PC-9 (cell line): ENCODE data around the gene ADAMTSL2. TPM values are rescaled to one million over a fixed set of nuclear protein-coding genes. Genes with fewer than 3 reads are reported as not detected.

Experiments used
- BruUV-seq: library from RNA; stranded (reverse); fragments of 400-500 nt; replicated peaks from 2 replicates; lab custom pipeline; 2021; lab: Mats Ljungman, UMichigan
- CTCF ChIA-PET: fragments of 300-600 bp; sonication (Branson Sonifier 250); formaldehyde crosslinking; loops from one replicate; lab custom pipeline; 2022; ENCODE audit warnings: antibody characterized with exemption; lab: Charles Lee
- POLR2A ChIA-PET: fragments of 300-600 bp; sonication (Branson Sonifier 250); formaldehyde crosslinking; loops from one replicate; lab custom pipeline; 2022; ENCODE audit warnings: antibody characterized with exemption; ENCODE audit not compliant: unreplicated experiment; lab: Charles Lee
- DNase-seq, 2 experiments: peaks; one replicate each; pipeline versions ENCODE4 v3.0.0 to v3.0.0-alpha.2; 2015 to 2022; ENCODE audit warnings: mixed read lengths in 1 of 2
- H2AFZ ChIP-seq: fragments of 200-600 bp; sonication (generic); 2 replicates; pipeline ENCODE4 v1.8.1; 2017; ENCODE audit warnings: antibody characterized with exemption
- H3F3A ChIP-seq: fragments of 200-600 bp; sonication (generic); 2 replicates; pipeline ENCODE4 v1.8.1; 2017; ENCODE audit warnings: antibody characterized with exemption, mild to moderate bottlenecking, low read depth; ENCODE audit not compliant: insufficient read depth
- H3K27ac ChIP-seq: fragments of 200-600 bp; sonication (generic); 2 replicates; pipeline ENCODE4 v1.6.1; 2016; ENCODE audit warnings: mixed run types
- H3K27me3 ChIP-seq: fragments of 200-600 bp; sonication (generic); 2 replicates; pipeline ENCODE4 v1.6.1; 2016; ENCODE audit warnings: low read depth, mixed run types; ENCODE audit not compliant: insufficient read depth
- H3K36me3 ChIP-seq: fragments of 200-600 bp; sonication (generic); 2 replicates; pipeline ENCODE4 v1.6.1; 2016; ENCODE audit warnings: low read depth, mixed run types
- H3K4me1 ChIP-seq: fragments of 200-600 bp; sonication (generic); replicated peaks from 2 replicates; pipeline ENCODE4 v1.6.1; 2016; ENCODE audit warnings: mixed run types; ENCODE audit not compliant: insufficient read depth
- H3K4me2 ChIP-seq: fragments of 200-600 bp; sonication (generic); 2 replicates; pipeline ENCODE4 v1.6.1; 2017; ENCODE audit warnings: mixed run types
- H3K4me3 ChIP-seq: fragments of 200-600 bp; sonication (generic); 2 replicates; pipeline ENCODE4 v1.6.1; 2016; ENCODE audit warnings: mixed run types
- H3K79me2 ChIP-seq: fragments of 200-600 bp; sonication (generic); 2 replicates; pipeline ENCODE4 v1.6.1; 2017; ENCODE audit warnings: low read depth, mixed run types
- H3K9me2 ChIP-seq: fragments of 200-600 bp; sonication (generic); 2 replicates; pipeline ENCODE4 v1.8.1; 2017; ENCODE audit warnings: mild to moderate bottlenecking; ENCODE audit not compliant: insufficient read depth
- H3K9me3 ChIP-seq: fragments of 200-600 bp; sonication (generic); 2 replicates; pipeline ENCODE4 v1.8.1; 2016; ENCODE audit warnings: low read depth; ENCODE audit not compliant: insufficient read depth
- H4K20me1 ChIP-seq: fragments of 200-600 bp; sonication (generic); 2 replicates; pipeline ENCODE4 v1.8.1; 2017; ENCODE audit not compliant: insufficient read depth
- EZH2 ChIP-seq: fragments of 200-600 bp; sonication (generic); IDR thresholded peaks from 2 replicates; pipeline ENCODE4 v1.8.0; 2017; ENCODE audit warnings: antibody characterized with exemption, low read depth
- intact Hi-C: fragments of 100-400 bp; cut with micrococcal nuclease; formaldehyde crosslinking; loops from one replicate; pipeline ENCODE4 v1.10.0; 2022; ENCODE audit not compliant: unreplicated experiment
- total RNA-seq: library from RNA; stranded (reverse); gene quantifications from 2 replicates; pipeline ENCODE4 v1.2.3, GENCODE V29; 2021
- TF ChIP-seq, protein P1 (sequence below): fragments of 200-600 bp; sonication (generic); conservative IDR thresholded peaks from 2 replicates; pipeline ENCODE4 v1.6.1; 2017; ENCODE audit warnings: mixed run types, antibody characterized with exemption, mild to moderate bottlenecking, moderate library complexity

Gene ADAMTSL2
- total RNA-seq, 1 experiment from 2014 or later, result 0.39 TPM

DNA sequence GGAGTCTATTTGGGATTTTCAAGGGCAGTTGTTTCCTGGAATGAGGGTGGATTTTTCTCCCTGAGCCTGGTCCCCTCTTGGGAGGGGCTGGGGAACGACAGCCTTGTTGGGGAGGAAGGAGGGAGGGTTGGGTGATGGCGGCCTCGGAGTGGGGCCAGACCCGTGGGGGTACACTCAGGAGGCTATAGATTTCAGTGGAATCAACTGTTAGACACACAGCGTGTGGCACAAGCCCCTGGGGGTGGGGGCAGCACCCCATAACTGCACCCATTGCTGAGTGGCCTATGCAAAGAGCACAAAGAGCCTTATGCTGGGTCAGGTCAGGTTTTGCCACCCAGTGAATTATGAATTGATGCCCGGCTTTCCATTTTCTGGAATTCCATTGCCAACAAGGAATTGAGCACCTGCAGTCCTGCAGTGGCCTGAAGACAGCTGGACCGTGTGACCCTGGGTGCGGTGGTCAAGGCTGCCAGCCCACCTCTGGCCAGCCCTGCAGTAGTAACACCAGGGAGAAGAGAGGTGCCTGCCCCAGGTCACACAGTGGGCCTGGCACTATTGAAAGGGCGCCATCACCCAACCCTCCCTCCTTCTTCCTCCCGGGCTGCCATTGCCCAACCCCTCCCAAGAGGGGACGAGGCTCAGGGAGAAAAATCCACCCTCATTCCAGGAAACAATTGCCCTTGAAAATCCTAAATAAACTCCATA lies 18.1 kb upstream of the ADAMTSL2 start:
- H3K9me2 ChIP-seq, result no peaks in the 10 kb centered on the region
- H2AFZ ChIP-seq, result no peak overlapping the region
- no peaks in the 10 kb centered on the region for H3K9me3 ChIP-seq
- H3K36me3 ChIP-seq, result no peaks in the 10 kb centered on the region
- no peak overlapping the region for H3K4me2 ChIP-seq
- H4K20me1 ChIP-seq, result no peaks in the 10 kb centered on the region; the same call in 1 of the 2 replicates
- H3K27me3 ChIP-seq, result peaks cover 81% of the 10 kb centered on the region
- DNase-seq, result no peak
- H3F3A ChIP-seq, result peaks cover 9% of the 10 kb centered on the region; the same call in 1 of the 2 replicates
- H3K4me1 ChIP-seq, result no peaks in the 10 kb centered on the region
- TF ChIP-seq, protein P1, sequence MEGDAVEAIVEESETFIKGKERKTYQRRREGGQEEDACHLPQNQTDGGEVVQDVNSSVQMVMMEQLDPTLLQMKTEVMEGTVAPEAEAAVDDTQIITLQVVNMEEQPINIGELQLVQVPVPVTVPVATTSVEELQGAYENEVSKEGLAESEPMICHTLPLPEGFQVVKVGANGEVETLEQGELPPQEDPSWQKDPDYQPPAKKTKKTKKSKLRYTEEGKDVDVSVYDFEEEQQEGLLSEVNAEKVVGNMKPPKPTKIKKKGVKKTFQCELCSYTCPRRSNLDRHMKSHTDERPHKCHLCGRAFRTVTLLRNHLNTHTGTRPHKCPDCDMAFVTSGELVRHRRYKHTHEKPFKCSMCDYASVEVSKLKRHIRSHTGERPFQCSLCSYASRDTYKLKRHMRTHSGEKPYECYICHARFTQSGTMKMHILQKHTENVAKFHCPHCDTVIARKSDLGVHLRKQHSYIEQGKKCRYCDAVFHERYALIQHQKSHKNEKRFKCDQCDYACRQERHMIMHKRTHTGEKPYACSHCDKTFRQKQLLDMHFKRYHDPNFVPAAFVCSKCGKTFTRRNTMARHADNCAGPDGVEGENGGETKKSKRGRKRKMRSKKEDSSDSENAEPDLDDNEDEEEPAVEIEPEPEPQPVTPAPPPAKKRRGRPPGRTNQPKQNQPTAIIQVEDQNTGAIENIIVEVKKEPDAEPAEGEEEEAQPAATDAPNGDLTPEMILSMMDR, result no peak
- TF ChIP-seq EZH2, result no peak
- no TSS peak for BruUV-seq
- CTCF ChIA-PET, result no interaction called here
- no peaks in the 10 kb centered on the region for H3K79me2 ChIP-seq
- POLR2A ChIA-PET, result no interaction called here
- intact Hi-C loops, result no loop called here
- H3K4me3 ChIP-seq, result no peak overlapping the region
- no peak overlapping the region for H3K27ac ChIP-seq

DNA sequence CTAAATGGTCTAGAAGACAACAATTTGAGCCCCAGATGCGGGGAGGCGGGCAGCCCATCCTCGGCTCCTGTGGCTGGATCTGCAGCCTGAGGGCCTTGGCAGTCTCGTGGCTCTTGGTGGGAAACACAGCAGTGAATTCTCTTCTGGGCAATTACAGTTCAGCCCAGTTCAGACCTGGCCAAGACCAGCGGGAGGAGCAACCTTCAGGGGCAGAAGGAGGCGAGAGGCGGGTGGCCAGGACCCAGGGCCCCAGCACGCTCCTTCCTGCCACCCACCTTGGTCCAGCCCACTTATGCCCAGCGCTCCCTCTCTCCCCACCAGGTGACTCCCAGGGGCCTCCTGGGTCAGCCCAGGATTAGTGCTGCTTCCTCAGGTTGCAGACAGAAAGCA lies 17.5 kb upstream of the ADAMTSL2 start:
- no peak overlapping the region for H3K4me3 ChIP-seq
- no peaks in the 10 kb centered on the region for H3K4me1 ChIP-seq
- no TSS peak for BruUV-seq
- ChIA-PET POLR2A (no interaction called here), CTCF (no interaction called here)
- H3K27me3 ChIP-seq, result peaks cover 87% of the 10 kb centered on the region
- H3K36me3 ChIP-seq, result no peaks in the 10 kb centered on the region
- no peak overlapping the region for H3K4me2 ChIP-seq
- no peaks in the 10 kb centered on the region; the same call in 1 of the 2 replicates for H4K20me1 ChIP-seq
- H3K79me2 ChIP-seq, result no peaks in the 10 kb centered on the region
- DNase-seq, result no peak
- TF ChIP-seq, protein P1, result no peak
- no peak for TF ChIP-seq EZH2
- H3F3A ChIP-seq, result peaks cover 6% of the 10 kb centered on the region; the same call in 1 of the 2 replicates
- intact Hi-C loops, result no loop called here
- no peak overlapping the region for H3K27ac ChIP-seq
- H3K9me2 ChIP-seq, result no peaks in the 10 kb centered on the region
- H3K9me3 ChIP-seq, result no peaks in the 10 kb centered on the region
- no peak overlapping the region for H2AFZ ChIP-seq

DNA sequence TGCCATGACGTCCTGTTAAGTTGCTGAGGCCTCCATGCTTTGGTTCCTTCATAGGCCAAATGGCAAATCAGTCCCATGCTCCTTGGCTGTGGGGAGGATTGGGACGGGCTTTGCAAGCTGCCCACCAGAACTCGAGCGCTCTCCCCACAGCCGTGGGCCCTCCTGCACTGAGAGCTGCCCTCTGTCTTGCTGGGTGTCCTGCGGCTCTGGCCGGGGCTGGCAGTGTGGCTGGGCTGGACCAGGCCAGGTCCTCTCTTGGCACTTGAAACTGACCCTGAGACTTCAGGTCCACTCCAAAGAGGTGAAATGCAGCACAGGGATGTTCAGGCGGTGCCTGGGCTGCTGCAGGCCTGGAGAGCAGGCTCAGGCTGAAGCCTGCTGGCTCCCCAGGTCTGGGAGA lies 16.8 kb upstream of the ADAMTSL2 start:
- H3K9me3 ChIP-seq, result no peaks in the 10 kb centered on the region
- H3K9me2 ChIP-seq, result no peaks in the 10 kb centered on the region
- no peak for DNase-seq
- intact Hi-C loops, result no loop called here
- H3K27ac ChIP-seq, result no peak overlapping the region
- H4K20me1 ChIP-seq, result no peaks in the 10 kb centered on the region; the same call in 1 of the 2 replicates
- no peaks in the 10 kb centered on the region for H3F3A ChIP-seq
- TF ChIP-seq EZH2, result no peak
- TF ChIP-seq, protein P1, result no peak
- H3K4me3 ChIP-seq, result no peak overlapping the region
- BruUV-seq, result no TSS peak
- no peaks in the 10 kb centered on the region for H3K4me1 ChIP-seq
- peaks cover 91% of the 10 kb centered on the region for H3K27me3 ChIP-seq
- no peak overlapping the region for H3K4me2 ChIP-seq
- POLR2A ChIA-PET, result no interaction called here
- H2AFZ ChIP-seq, result no peak overlapping the region
- H3K36me3 ChIP-seq, result no peaks in the 10 kb centered on the region
- CTCF ChIA-PET, result no interaction called here
- H3K79me2 ChIP-seq, result no peaks in the 10 kb centered on the region
